Measurements from ENCODE around the gene TXNRD3.

The TXNRD3 gene

DNA sequence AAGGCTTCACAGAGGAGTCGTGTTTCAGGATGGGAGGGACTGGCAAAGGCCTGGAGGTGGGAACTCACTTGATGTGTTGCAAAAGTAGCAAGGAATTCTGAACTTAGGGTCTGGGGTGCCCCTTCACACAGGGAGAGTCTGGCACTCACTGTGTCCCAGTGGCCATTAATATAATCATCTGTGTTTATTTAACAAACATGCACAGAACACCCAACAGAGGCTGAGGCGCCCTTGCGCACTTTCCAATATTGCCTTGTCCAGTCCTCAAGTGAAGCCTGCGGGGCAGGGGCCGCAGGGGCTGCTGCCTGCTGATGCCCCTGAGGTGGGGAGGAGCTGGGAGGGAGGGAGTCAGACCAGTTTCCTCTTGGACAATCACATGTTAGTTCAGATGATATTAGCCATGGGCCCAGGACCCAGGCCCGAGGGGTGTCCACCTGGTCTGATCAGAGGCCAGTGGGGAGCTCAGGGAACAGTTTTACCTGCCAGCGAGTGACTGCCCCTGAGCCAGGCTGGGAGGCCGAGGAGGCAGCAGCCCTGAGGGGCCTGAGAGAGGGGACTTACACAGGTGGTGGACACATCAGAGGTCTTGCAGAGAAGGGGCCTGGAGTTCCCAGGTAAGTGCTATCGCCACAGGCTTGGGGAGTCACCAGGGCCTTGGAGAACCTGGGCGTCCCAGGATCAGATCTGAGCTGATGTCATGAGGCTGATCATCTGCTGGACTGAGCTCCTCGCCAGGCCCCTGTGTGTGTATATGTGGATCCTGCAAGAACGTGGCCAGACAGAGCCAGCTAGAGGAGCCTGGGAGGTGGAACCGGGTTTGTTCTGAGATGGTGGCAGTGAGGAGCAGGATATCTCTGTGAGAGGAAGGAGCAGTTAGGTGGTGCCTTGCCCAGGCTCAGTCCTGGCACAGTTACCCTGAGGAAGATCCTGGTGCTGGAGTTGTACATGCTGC lies 13.8 kb upstream of the TXNRD3 start:
- no peaks in the 10 kb centered on the region for H3K27me3 ChIP-seq (ENCODE audit: control insufficient read depth, insufficient read depth, low read length)
- no peaks in the 10 kb centered on the region for H3K36me3 ChIP-seq (ENCODE audit: control insufficient read depth, low read depth, low read length)

DNA sequence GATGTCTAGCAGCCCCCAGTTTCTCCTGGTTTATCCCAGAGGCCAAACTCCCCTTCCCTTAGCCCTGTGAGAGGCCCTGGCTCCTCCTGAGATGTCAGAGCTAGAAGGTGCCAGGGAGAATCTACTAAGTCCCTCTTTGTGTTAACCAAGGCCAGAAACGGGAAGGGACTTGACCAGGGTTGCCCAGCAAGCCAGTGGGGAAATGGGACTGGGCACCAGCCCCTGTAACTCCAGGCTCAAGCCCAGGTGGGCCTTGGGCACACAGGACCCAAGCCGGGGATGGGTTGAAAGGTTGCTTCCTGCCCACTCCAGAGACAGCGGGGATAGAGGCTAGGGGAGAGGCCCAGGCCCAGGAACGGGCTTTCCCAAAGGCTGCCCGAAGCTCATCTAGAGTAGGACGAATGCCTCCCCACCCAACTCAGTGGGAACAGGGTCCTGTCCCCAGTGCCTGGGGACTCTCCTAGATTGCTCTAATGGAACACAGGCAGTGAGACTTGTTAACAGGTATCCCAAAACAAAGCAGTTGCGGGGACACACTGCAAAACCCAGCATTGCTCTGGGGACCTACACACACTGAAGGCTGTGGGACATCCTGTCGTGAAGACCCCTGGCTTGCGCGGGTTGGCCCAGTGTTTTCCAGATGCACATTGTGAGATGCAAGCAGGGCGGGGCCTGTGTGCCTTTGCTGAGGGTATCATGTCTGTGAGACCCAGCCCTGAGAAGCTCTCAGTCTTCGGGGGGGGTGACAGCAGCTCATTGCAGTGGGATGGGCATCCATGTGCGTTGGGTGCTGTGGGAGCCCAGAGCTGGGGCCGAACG lies 12.9 kb upstream of the TXNRD3 start:
- Histone ChIP-seq H3K27ac (ENCODE audit: low read length) (no peak overlapping the region), H3K9me3 (ENCODE audit: control insufficient read depth, low read depth, low read length) (no peaks in the 10 kb centered on the region), H3K4me1 (ENCODE audit: control insufficient read depth, low read depth, low read length) (no peaks in the 10 kb centered on the region), H3K36me3 (ENCODE audit: control insufficient read depth, low read depth, low read length) (no peaks in the 10 kb centered on the region), H3K9ac (ENCODE audit: low read length) (no peak overlapping the region), H3K4me3 (ENCODE audit: low read length) (no peak overlapping the region), H3K27me3 (ENCODE audit: control insufficient read depth, insufficient read depth, low read length) (no peaks in the 10 kb centered on the region)

More for the DNA sequence above, 13.8 kb upstream of the TXNRD3 start:
- Histone ChIP-seq H3K9ac (ENCODE audit: low read length) (no peak overlapping the region), H3K4me1 (ENCODE audit: control insufficient read depth, low read depth, low read length) (no peaks in the 10 kb centered on the region), H3K9me3 (ENCODE audit: control insufficient read depth, low read depth, low read length) (no peaks in the 10 kb centered on the region), H3K4me3 (ENCODE audit: low read length) (no peak overlapping the region), H3K27ac (ENCODE audit: low read length) (no peak overlapping the region)

DNA sequence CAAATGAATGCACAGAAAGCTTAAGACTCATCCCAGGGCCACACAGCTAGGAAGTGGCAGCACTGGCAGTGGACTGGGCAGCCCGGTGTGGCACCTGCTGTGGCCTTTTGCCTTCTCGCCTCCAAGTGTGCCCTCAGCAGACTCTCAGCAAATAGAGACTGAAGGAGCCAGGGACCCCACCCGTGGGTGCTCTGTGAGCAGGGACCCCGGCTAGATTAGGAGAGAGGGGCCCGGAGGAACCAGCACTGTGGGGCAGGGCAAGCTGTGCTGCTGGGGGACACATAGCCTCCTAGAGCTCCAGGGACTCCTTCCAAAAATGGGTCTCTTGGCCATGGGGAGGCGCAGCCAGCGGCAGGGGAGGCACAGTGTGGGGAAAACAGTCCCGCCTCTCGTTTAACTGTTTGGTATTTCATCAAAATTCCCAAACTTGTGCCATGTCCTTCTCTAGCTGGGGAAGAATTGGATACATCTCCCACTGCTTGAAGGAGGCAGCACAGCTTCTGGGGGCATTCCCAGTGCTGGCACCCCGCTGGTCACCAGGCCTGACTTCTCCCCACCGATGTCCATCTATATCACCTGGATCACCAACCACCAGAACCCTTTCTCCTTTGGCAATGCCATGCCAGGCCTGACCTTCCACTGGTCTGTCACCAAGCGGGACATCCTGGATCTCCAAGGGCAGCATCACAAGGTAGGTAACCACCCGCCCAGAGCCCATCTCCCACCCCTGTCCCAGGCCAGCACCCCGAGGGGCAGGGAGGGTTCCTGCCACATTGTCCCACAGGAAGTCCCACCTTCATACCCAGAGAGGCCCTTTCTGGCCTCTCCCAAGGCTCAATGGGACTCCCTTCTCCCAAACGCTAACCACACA lies 12.0 kb upstream of the TXNRD3 start:
- Histone ChIP-seq H3K27ac (ENCODE audit: low read length) (no peak overlapping the region), H3K9ac (ENCODE audit: low read length) (no peak overlapping the region), H3K36me3 (ENCODE audit: control insufficient read depth, low read depth, low read length) (no peaks in the 10 kb centered on the region), H3K27me3 (ENCODE audit: control insufficient read depth, insufficient read depth, low read length) (no peaks in the 10 kb centered on the region), H3K4me1 (ENCODE audit: control insufficient read depth, low read depth, low read length) (no peaks in the 10 kb centered on the region), H3K9me3 (ENCODE audit: control insufficient read depth, low read depth, low read length) (no peaks in the 10 kb centered on the region), H3K4me3 (ENCODE audit: low read length) (no peak overlapping the region)

DNA sequence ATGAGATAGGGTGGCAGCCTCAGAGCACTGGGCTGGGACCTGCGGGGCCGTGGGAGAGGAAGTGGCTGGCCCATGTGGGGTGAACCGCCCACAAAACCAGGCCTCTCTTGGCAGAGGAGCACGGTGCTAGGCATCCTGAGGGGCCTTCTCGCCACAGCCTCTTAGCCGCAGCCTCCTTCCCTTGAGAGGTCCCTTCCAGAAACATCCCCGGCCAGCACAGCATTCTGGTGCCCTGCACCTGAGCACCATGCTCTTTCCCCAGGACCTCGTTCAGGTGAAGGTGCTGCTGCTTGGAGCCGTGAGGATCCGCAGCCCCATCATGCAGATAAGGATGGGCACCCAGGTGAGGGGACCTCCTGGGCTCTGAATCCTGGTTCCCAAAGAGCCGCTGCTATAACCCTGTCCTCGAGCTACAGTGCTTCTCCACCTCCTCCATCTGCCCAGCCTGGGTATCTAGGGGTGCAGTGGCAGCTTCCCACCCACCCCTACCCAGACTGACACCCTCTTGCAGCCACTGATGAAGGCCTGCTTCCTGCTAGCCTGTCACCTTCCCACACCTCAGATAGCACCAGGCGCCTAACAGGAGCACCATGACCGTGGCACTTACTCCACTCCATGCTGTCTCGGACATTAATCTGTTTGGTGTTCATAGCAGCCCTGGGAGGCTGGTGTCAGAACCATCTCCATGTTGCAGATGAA lies 11.2 kb upstream of the TXNRD3 start:
- Histone ChIP-seq H3K9me3 (ENCODE audit: control insufficient read depth, low read depth, low read length) (no peaks in the 10 kb centered on the region), H3K4me1 (ENCODE audit: control insufficient read depth, low read depth, low read length) (no peaks in the 10 kb centered on the region), H3K36me3 (ENCODE audit: control insufficient read depth, low read depth, low read length) (no peaks in the 10 kb centered on the region), H3K4me3 (ENCODE audit: low read length) (no peak overlapping the region), H3K27me3 (ENCODE audit: control insufficient read depth, insufficient read depth, low read length) (no peaks in the 10 kb centered on the region), H3K27ac (ENCODE audit: low read length) (no peak overlapping the region), H3K9ac (ENCODE audit: low read length) (no peak overlapping the region)

DNA sequence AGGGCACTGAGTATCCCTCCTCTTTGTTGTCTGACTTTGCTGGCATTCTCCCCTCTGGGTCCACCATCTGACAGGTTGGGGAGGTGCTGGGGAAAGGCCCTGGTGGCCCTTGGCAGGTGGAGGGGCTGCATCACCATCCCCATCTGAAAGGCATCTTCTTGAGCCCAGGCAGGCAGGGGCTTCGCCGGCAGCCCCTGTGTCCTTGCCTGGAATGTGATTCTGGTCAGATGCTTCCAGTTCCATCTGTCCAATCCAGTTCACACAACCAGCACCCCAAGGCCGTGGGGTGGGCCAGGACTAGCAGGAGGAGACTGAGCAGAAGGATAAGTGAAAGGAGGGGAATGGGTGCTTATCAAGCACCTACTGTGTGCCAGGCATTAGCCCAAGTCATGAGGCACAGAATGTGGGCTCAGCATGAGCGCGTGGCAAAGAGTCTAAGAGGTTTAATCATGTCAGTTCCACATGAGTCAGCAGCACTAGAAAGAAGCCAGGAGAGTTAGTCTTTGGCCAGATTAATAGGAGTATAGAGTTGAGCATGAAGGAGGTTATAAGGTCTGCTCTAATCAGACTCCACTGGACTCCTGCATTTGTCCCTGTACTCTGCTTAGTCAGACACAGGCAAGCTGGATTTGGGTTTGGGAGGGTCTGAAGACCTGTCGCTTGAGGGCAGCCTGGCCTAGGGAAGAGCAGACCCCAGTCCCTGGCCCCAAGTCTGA lies 10.5 kb upstream of the TXNRD3 start:
- Histone ChIP-seq H3K4me3 (ENCODE audit: low read length) (no peak overlapping the region), H3K27ac (ENCODE audit: low read length) (no peak overlapping the region), H3K9me3 (ENCODE audit: control insufficient read depth, low read depth, low read length) (no peaks in the 10 kb centered on the region), H3K4me1 (ENCODE audit: control insufficient read depth, low read depth, low read length) (no peaks in the 10 kb centered on the region), H3K9ac (ENCODE audit: low read length) (no peak overlapping the region), H3K27me3 (ENCODE audit: control insufficient read depth, insufficient read depth, low read length) (no peaks in the 10 kb centered on the region), H3K36me3 (ENCODE audit: control insufficient read depth, low read depth, low read length) (no peaks in the 10 kb centered on the region)

DNA sequence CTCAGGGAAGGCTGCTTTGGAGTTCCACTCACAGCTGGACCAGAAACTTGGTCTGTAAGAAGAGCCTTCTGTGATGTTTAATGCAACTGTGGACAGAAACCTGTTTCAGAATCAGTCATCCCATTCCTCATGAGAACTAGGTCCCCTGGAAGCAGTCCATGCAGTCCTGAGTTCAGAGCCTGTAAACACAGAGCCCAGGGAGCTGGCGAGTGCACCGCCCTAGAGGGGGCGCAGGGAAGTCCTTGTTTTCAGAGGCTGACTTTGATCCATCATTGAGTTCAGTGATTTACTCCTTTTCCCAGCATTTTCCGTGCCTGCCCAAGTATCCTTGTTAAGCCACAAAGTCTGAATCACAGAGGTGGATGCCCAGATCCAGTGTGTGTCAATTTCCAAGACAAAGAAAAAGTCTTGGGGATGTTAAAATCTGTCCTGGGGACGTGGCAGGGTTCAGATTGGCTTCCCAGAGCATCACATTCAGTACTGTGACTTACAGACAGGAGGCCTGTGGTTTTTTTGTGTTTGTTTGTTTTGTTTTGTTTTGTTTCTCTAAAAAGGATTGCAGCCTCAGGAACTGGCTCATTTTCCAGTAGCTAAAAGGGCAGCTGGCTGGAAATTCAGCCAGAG lies 9.8 kb upstream of the TXNRD3 start:
- no peaks in the 10 kb centered on the region for H3K9me3 ChIP-seq (ENCODE audit: control insufficient read depth, low read depth, low read length)
- H3K27me3 ChIP-seq (ENCODE audit: control insufficient read depth, insufficient read depth, low read length), result no peaks in the 10 kb centered on the region
- no peaks in the 10 kb centered on the region for H3K36me3 ChIP-seq (ENCODE audit: control insufficient read depth, low read depth, low read length)
- no peak overlapping the region for H3K4me3 ChIP-seq (ENCODE audit: low read length)
- no peak overlapping the region for H3K27ac ChIP-seq (ENCODE audit: low read length)
- H3K9ac ChIP-seq (ENCODE audit: low read length), result no peak overlapping the region
- H3K4me1 ChIP-seq (ENCODE audit: control insufficient read depth, low read depth, low read length), result no peaks in the 10 kb centered on the region

DNA sequence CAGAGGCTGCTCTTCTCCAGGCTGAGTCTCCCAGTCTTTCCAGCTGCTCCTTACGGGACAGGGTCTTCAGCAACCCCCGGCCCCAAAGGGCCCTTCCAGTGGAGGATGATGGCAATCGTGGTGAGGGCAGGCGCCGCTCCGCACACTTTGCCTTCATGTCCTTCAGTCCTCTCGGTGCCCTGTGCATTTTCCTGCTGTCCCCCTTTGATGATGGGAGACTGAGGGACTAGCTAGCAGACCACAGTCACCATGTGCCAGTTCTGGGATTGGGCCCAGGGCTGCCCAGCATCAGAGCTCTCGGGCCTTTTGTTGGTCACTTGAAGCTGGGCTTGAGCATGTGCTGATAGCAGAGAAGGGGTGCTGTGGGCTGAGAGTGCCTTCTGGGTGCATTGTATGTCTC lies 8.8 kb upstream of the TXNRD3 start:
- Histone ChIP-seq H3K4me3 (ENCODE audit: low read length) (no peak overlapping the region), H3K27ac (ENCODE audit: low read length) (no peak overlapping the region), H3K27me3 (ENCODE audit: control insufficient read depth, insufficient read depth, low read length) (no peaks in the 10 kb centered on the region), H3K9me3 (ENCODE audit: control insufficient read depth, low read depth, low read length) (no peaks in the 10 kb centered on the region), H3K4me1 (ENCODE audit: control insufficient read depth, low read depth, low read length) (no peaks in the 10 kb centered on the region), H3K9ac (ENCODE audit: low read length) (no peak overlapping the region), H3K36me3 (ENCODE audit: control insufficient read depth, low read depth, low read length) (no peaks in the 10 kb centered on the region)

DNA sequence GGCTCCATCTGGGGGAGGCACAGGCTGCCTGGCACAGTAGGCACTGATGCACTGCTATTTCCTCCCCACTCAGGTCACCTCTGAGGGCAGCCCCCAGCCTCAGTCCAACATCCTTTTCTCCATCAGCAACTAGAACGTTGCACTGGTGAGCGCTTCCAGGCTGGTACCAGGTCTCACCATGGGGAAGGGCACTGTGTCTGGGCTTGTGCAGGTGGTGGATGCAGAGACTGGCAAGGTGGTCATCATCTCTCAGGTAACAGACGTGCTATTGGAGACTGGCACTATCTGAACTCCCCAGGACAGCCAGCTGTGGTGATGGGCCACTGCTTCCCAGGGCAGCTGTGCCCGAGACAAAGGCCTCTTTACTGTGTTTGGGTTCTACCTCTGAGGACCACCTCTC lies 8.3 kb upstream of the TXNRD3 start:
- H3K9me3 ChIP-seq (ENCODE audit: control insufficient read depth, low read depth, low read length), result no peaks in the 10 kb centered on the region
- no peak overlapping the region for H3K9ac ChIP-seq (ENCODE audit: low read length)
- no peak overlapping the region for H3K27ac ChIP-seq (ENCODE audit: low read length)
- no peak overlapping the region for H3K4me3 ChIP-seq (ENCODE audit: low read length)
- H3K27me3 ChIP-seq (ENCODE audit: control insufficient read depth, insufficient read depth, low read length), result no peaks in the 10 kb centered on the region
- H3K4me1 ChIP-seq (ENCODE audit: control insufficient read depth, low read depth, low read length), result no peaks in the 10 kb centered on the region
- H3K36me3 ChIP-seq (ENCODE audit: control insufficient read depth, low read depth, low read length), result no peaks in the 10 kb centered on the region

DNA sequence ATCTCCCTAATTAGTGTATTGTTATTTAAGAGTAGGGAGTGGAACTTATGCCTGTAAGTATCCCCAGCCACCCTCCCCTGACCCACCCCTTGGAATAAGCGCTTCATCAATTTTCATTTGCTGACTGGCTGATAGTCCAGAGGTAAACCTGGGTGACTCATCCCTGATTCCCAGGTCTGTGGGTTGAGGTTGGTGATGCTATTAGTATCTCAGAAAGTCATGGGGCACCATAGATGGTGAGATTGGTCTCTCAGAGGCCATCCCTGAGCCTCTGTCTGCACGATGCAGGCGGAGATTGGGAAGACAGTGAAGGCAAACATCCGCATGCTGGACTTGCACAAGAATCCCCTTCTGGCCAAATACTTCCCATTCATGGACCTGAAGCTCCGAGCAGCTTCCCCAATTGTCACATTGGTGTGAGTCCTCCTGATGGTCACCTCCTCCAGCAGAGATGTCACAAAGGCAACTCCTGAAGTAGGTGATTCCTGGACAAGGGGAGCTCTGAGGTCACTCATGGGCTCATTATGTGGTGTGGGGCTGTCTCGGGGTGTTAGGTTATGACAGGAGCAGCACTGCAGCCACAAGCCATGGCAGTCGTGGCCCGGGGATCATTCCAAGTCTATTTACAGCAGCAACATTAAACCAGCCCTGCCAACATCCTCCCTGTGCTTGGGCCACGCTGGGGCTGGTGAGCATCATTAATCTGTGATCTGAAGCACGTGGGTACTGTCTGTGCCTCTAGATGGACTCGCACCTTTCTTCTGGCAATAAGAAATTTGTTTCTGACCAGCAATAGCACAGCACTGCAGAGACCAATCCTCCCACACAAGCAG lies 6.8 kb upstream of the TXNRD3 start:
- Histone ChIP-seq H3K9ac (ENCODE audit: low read length) (no peak overlapping the region), H3K4me1 (ENCODE audit: control insufficient read depth, low read depth, low read length) (no peaks in the 10 kb centered on the region), H3K27ac (ENCODE audit: low read length) (no peak overlapping the region), H3K27me3 (ENCODE audit: control insufficient read depth, insufficient read depth, low read length) (peaks cover 7% of the 10 kb centered on the region), H3K9me3 (ENCODE audit: control insufficient read depth, low read depth, low read length) (no peaks in the 10 kb centered on the region), H3K4me3 (ENCODE audit: low read length) (no peak overlapping the region), H3K36me3 (ENCODE audit: control insufficient read depth, low read depth, low read length) (no peaks in the 10 kb centered on the region)

Measured in iPS-18a (cell line).